A549 (cell line): ENCODE results near the gene IL21R.

Experiments
- CBX8 ChIP-seq: fragments of 200-600 bp; sonication (generic); IDR thresholded peaks from 2 replicates; pipeline ENCODE4 v1.6.1; 2016
- CTCF ChIP-seq: fragments of >200 bp; sonication (Bioruptor Twin); formaldehyde crosslinking; IDR thresholded peaks from 3 replicates; pipeline ENCODE4 v1.5.1; 2016
- ELK1 ChIP-seq: fragments of 150-350 bp; IDR thresholded peaks from 2 replicates; pipeline ENCODE4 v1.6.1; 2014; ENCODE audit warnings: low read depth, mild to moderate bottlenecking, low read length
- FOSB ChIP-seq: fragments of 250-450 bp; sonication (Bioruptor Pico); IDR thresholded peaks from 2 replicates; pipeline ENCODE4 v1.5.0; 2020; ENCODE audit warnings: mild to moderate bottlenecking, moderate library complexity
- KDM1A ChIP-seq: fragments of 200-600 bp; sonication (generic); IDR thresholded peaks from 2 replicates; pipeline ENCODE4 v1.6.1; 2016; ENCODE audit warnings: low read depth, mild to moderate bottlenecking
- POLR2A ChIP-seq: IDR thresholded peaks from 2 replicates; pipeline ENCODE4 v1.6.1; 2012; ENCODE audit warnings: mild to moderate bottlenecking, low read length
- RAD21 ChIP-seq, 2 experiments: fragments of >200 bp in 1 of 2; sonication (Bioruptor Twin) in 1 of 2; formaldehyde crosslinking in 1 of 2; IDR thresholded peaks in 1 of 2; conservative IDR thresholded peaks in 1 of 2; 2 replicates in 1 of 2; 3 replicates in 1 of 2; pipeline ENCODE4 v1.6.1; 2012 to 2018; ENCODE audit warnings: inconsistent platforms in 1 of 2
- RCOR1 ChIP-seq: fragments of 150-350 bp; IDR thresholded peaks from 2 replicates; pipeline ENCODE4 v1.6.1; 2014; ENCODE audit warnings: antibody characterized with exemption, low read length, low read depth
- REST ChIP-seq: fragments of 200-600 bp; sonication (generic); IDR thresholded peaks from 2 replicates; pipeline ENCODE4 v1.6.1; 2016; ENCODE audit warnings: antibody characterized with exemption, mild to moderate bottlenecking, moderate library complexity
- RFX5 ChIP-seq: fragments of 450-650 bp; IDR thresholded peaks from 2 replicates; pipeline ENCODE4 v1.7.1; 2014; ENCODE audit warnings: antibody characterized with exemption, mild to moderate bottlenecking, moderate library complexity

GRCh38 chr16:27441998-27442397, 40.0 kb downstream of the IL21R start:
- no peak for TF ChIP-seq CTCF
- TF ChIP-seq RFX5, result no peak
- no peak for TF ChIP-seq FOSB (CRISPR knock-in tag)
- no peak for TF ChIP-seq CBX8
- no peak for TF ChIP-seq RCOR1
- TF ChIP-seq POLR2A, result no peak
- TF ChIP-seq REST, result no peak
- no peak for TF ChIP-seq RAD21 (conservative IDR thresholded peaks at IDR 0.05 in 1 of 2, IDR thresholded peaks at IDR 0.05 in 1 of 2)
- TF ChIP-seq ELK1, result no peak
- no peak for TF ChIP-seq KDM1A
